DND-41 (cell line): ENCODE data around the gene SIRT3.
A peak's percentile ranks its signal among the peaks of the same experiment; 100 is the strongest.

Experiments
- ATAC-seq: fragments of 200-7000 bp; cut with Tn5 transposase; 3 replicates; pipeline ENCODE4 v1.9.1; 2021; ENCODE audit warnings: low read depth; ENCODE audit not compliant: insufficient read depth
- DNase-seq: peaks from one replicate; pipeline ENCODE4 v3.0.0-alpha.2; 2020
- H2AFZ ChIP-seq: 2 replicates; pipeline ENCODE4 v1.6.0; 2012; ENCODE audit warnings: low read depth, low read length
- H3K27ac ChIP-seq: 2 replicates; pipeline ENCODE4 v1.5.1; 2012; ENCODE audit warnings: low read length, inconsistent platforms
- H3K27me3 ChIP-seq: fragments of 200-600 bp; sonication (generic); 2 replicates; pipeline ENCODE4 v1.6.0; 2012; ENCODE audit warnings: low read length, mild to moderate bottlenecking, inconsistent platforms; ENCODE audit not compliant: insufficient read depth, poor library complexity
- H3K36me3 ChIP-seq: 2 replicates; pipeline ENCODE4 v1.5.1; 2012; ENCODE audit warnings: low read length, inconsistent platforms; ENCODE audit not compliant: insufficient read depth
- H3K4me1 ChIP-seq: 2 replicates; pipeline ENCODE4 v1.5.1; 2012; ENCODE audit warnings: mild to moderate bottlenecking, low read length; ENCODE audit not compliant: insufficient read depth
- H3K4me2 ChIP-seq: 2 replicates; pipeline ENCODE4 v1.6.0; 2012; ENCODE audit warnings: mild to moderate bottlenecking, moderate library complexity, low read length, inconsistent platforms; ENCODE audit not compliant: insufficient read depth
- H3K4me3 ChIP-seq, 2 experiments: fragments of 200-600 bp in 1 of 2; shearing (Covaris generic) in 1 of 2; 2 replicates each; pipeline ENCODE4 v1.5.1; 2012 to 2016; ENCODE audit warnings: inconsistent platforms in 2 of 2, low read length in 2 of 2, mild to moderate bottlenecking in 2 of 2, low read depth in 1 of 2, moderate library complexity in 1 of 2
- H3K79me2 ChIP-seq: 2 replicates; pipeline ENCODE4 v1.6.0; 2012; ENCODE audit warnings: low read length, inconsistent platforms; ENCODE audit not compliant: insufficient read depth
- H3K9ac ChIP-seq: 2 replicates; pipeline ENCODE4 v1.6.0; 2012; ENCODE audit warnings: low read depth, mild to moderate bottlenecking, inconsistent platforms, low read length, moderate library complexity
- H3K9me3 ChIP-seq: 2 replicates; pipeline ENCODE4 v1.5.1; 2012; ENCODE audit warnings: low read length, moderate library complexity, mild to moderate bottlenecking, inconsistent platforms; ENCODE audit not compliant: insufficient read depth, severe bottlenecking
- H4K20me1 ChIP-seq: 2 replicates; pipeline ENCODE4 v1.6.0; 2012; ENCODE audit warnings: low read length; ENCODE audit not compliant: insufficient read depth
- CTCF ChIP-seq: IDR thresholded peaks from 2 replicates; pipeline ENCODE4 v1.5.1; 2012; ENCODE audit warnings: borderline replicate concordance, low read length, moderate library complexity, mild to moderate bottlenecking; ENCODE audit not compliant: poor library complexity, severe bottlenecking; ENCODE audit errors: extremely low read depth
- EZH2 ChIP-seq: IDR thresholded peaks from 3 replicates; pipeline ENCODE4 v1.6.1; 2012; ENCODE audit warnings: borderline replicate concordance, low read depth, mild to moderate bottlenecking, moderate library complexity, low read length, inconsistent platforms; ENCODE audit not compliant: severe bottlenecking

Gene SIRT3

GRCh38 chr11:250740-251299, 14.7 kb upstream of the SIRT3 start:
- TF ChIP-seq EZH2 (no peak), CTCF (peak; percentile 73)
- H3K79me2 ChIP-seq, result 0 out of 2 replicates have a peak, but pooled peaks cover 2% of the 10 kb centered on the region
- no peak overlapping the region for H3K9ac ChIP-seq
- peaks cover 5% of the 10 kb centered on the region; the same call in 1 of the 2 replicates for H4K20me1 ChIP-seq
- ATAC-seq (peak; percentile 88), DNase-seq (peak; percentile 70)
- H3K4me1 ChIP-seq, result no peaks in the 10 kb centered on the region
- no peak overlapping the region for H3K4me2 ChIP-seq
- no peak overlapping the region for H3K4me3 ChIP-seq
- 0 out of 2 replicates have a peak overlapping the region, but pooled peaks have one; percentile 2 for H3K27ac ChIP-seq
- H2AFZ ChIP-seq, result no peak overlapping the region
- peaks cover 81% of the 10 kb centered on the region for H3K36me3 ChIP-seq
- no peaks in the 10 kb centered on the region for H3K9me3 ChIP-seq
- no peaks in the 10 kb centered on the region for H3K27me3 ChIP-seq

- 0 out of 2 replicates have a peak overlapping the region, but pooled peaks have one; percentile 2 for H3K27ac ChIP-seq
- no peaks in the 10 kb centered on the region for H3K4me1 ChIP-seq
- H3K9me3 ChIP-seq, result no peaks in the 10 kb centered on the region
- no peak overlapping the region for H2AFZ ChIP-seq
- ATAC-seq (no peak), DNase-seq (no peak)
- H3K4me2 ChIP-seq, result no peak overlapping the region
- no peak overlapping the region for H3K4me3 ChIP-seq
- 0 out of 2 replicates have a peak, but pooled peaks cover 2% of the 10 kb centered on the region for H3K79me2 ChIP-seq
- H3K36me3 ChIP-seq, result peaks cover 86% of the 10 kb centered on the region
- TF ChIP-seq EZH2, result no peak
- TF ChIP-seq CTCF, result no peak
- H3K9ac ChIP-seq, result no peak overlapping the region
- no peaks in the 10 kb centered on the region for H3K27me3 ChIP-seq
- peaks cover 5% of the 10 kb centered on the region; the same call in 1 of the 2 replicates for H4K20me1 ChIP-seq
Measured at GRCh38 chr11:250274-250673, 14.1 kb upstream of the SIRT3 start.

DNA sequence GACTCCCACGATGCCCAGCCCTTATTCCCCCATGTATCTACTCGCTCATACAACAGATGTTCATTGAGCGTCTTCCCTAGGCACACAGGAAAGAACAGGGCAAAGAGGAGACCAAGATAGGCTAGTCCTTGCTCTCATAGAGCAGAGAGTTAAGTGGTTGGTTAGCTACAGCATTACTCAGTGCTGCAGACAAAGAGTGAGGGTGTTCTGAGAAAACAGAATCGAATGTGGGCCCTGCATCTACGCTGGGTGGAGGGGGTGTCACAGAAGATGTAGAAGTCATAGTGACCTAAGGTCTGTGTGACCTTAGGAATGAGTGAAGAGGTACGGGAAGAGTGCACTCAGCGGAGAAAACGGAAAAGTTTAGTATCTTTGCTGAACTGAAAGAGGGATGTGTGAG, 12.9 kb upstream of the SIRT3 start:
- H3K27me3 ChIP-seq, result no peaks in the 10 kb centered on the region
- no peaks in the 10 kb centered on the region for H3K9me3 ChIP-seq
- H3K27ac ChIP-seq, result no peak overlapping the region
- no peak for ATAC-seq
- 0 out of 2 replicates have a peak, but pooled peaks cover 2% of the 10 kb centered on the region for H3K79me2 ChIP-seq
- H4K20me1 ChIP-seq, result peaks cover 5% of the 10 kb centered on the region; the same call in 1 of the 2 replicates
- H3K4me2 ChIP-seq, result no peak overlapping the region
- no peak overlapping the region for H3K9ac ChIP-seq
- DNase-seq, result no peak
- no peak overlapping the region for H2AFZ ChIP-seq
- no peak overlapping the region for H3K4me3 ChIP-seq
- H3K36me3 ChIP-seq, result peaks cover 98% of the 10 kb centered on the region
- no peak for TF ChIP-seq EZH2
- H3K4me1 ChIP-seq, result no peaks in the 10 kb centered on the region

- ATAC-seq (no peak), DNase-seq (no peak)
- H3K36me3 ChIP-seq, result peaks cover 95% of the 10 kb centered on the region
- H3K79me2 ChIP-seq, result peaks cover 39% of the 10 kb centered on the region
- no peak overlapping the region for H3K27ac ChIP-seq
- peaks cover 9% of the 10 kb centered on the region; the same call in 1 of the 2 replicates for H4K20me1 ChIP-seq
- no peak overlapping the region for H3K4me2 ChIP-seq
- no peak overlapping the region for H3K9ac ChIP-seq
- no peaks in the 10 kb centered on the region for H3K27me3 ChIP-seq
- H2AFZ ChIP-seq, result no peak overlapping the region
- no peak overlapping the region for H3K4me3 ChIP-seq
- TF ChIP-seq CTCF, result no peak
- TF ChIP-seq EZH2, result no peak
- no peaks in the 10 kb centered on the region for H3K9me3 ChIP-seq
- H3K4me1 ChIP-seq, result peaks cover 10% of the 10 kb centered on the region; the same call in 1 of the 2 replicates
Measured at GRCh38 chr11:244376-244775, 8.2 kb upstream of the SIRT3 start.
